Effector memory CD4-positive, alpha-beta T cell (primary cell): ENCODE results near the gene ANK3.

Experiments
- DNase-seq, 3 donors: peaks; one replicate each; pipeline ENCODE4 v3.0.0-alpha.2; 2020
- H3K27ac ChIP-seq: 2 replicates; pipeline ENCODE4 v1.7.0; 2013; ENCODE audit warnings: mild to moderate bottlenecking, low read length, moderate library complexity; ENCODE audit not compliant: insufficient read depth, poor library complexity, severe bottlenecking
- H3K27me3 ChIP-seq: replicated peaks from 2 replicates; pipeline ENCODE4 v1.7.0; 2013; ENCODE audit warnings: mild to moderate bottlenecking, low read length; ENCODE audit not compliant: insufficient read depth, control insufficient read depth, poor library complexity, severe bottlenecking
- H3K36me3 ChIP-seq: 2 replicates; pipeline ENCODE4 v1.7.0; 2013; ENCODE audit warnings: mild to moderate bottlenecking, low read length, moderate library complexity; ENCODE audit not compliant: control insufficient read depth, insufficient read depth
- H3K4me1 ChIP-seq: 2 replicates; pipeline ENCODE4 v1.7.0; 2013; ENCODE audit warnings: low read length, mild to moderate bottlenecking; ENCODE audit not compliant: control insufficient read depth, insufficient read depth, poor library complexity, severe bottlenecking
- H3K4me3 ChIP-seq: 2 replicates; pipeline ENCODE4 v1.7.0; 2013; ENCODE audit warnings: low read length, low read depth, mild to moderate bottlenecking; ENCODE audit not compliant: insufficient read depth, poor library complexity, severe bottlenecking
- H3K9me3 ChIP-seq: 2 replicates; pipeline ENCODE4 v1.7.0; 2013; ENCODE audit warnings: mild to moderate bottlenecking, low read length, moderate library complexity; ENCODE audit not compliant: control insufficient read depth

The ANK3 gene

DNA sequence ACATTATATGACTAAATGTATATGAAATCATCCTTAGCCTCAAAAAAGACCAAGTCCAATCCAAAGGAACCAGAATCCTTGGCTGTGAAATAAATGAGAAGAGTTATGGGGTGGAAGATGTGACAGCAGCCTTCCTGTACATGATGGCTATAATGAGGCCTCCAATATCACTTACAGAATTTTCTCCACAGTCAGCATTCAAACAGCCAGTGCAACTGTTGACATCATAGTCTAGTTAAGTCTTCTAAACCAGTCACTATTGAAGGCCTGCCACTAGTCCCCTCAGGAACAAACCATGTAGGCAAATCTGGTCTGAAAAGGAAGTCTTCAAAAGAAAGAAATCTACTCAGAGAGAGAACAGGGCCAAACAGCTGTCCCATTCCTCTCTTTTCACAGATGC is 263.8 kb downstream of the ANK3 start:
- Histone ChIP-seq H3K4me1 (no peaks in the 10 kb centered on the region), H3K9me3 (no peaks in the 10 kb centered on the region), H3K27ac (no peak overlapping the region), H3K4me3 (no peak overlapping the region), H3K36me3 (no peaks in the 10 kb centered on the region), H3K27me3 (no peaks in the 10 kb centered on the region)
- no peak for DNase-seq

DNA sequence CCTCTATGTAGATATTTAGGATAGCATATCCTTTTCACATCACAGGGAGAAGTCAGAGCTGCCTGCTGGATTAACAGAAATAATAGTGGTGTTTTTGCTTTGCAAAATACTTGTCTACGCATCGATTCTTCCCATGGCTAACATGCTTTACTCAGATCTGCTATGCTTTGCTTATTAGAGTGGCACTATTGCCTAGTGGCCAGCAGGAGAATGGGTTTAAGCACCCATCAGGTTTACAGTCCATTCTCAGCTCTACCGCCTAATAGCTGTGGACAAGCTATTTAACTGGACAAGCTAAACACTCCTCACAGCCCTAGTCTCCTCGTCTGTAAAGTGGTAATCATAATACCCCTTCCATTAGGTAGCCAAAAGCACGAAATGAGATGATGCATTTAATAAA is 265.1 kb downstream of the ANK3 start:
- no peaks in the 10 kb centered on the region for H3K27me3 ChIP-seq
- no peak overlapping the region for H3K27ac ChIP-seq
- H3K9me3 ChIP-seq: no peaks in the 10 kb centered on the region
- no peak overlapping the region for H3K4me3 ChIP-seq
- no peak for DNase-seq
- H3K36me3 ChIP-seq: no peaks in the 10 kb centered on the region
- H3K4me1 ChIP-seq: no peaks in the 10 kb centered on the region

DNA sequence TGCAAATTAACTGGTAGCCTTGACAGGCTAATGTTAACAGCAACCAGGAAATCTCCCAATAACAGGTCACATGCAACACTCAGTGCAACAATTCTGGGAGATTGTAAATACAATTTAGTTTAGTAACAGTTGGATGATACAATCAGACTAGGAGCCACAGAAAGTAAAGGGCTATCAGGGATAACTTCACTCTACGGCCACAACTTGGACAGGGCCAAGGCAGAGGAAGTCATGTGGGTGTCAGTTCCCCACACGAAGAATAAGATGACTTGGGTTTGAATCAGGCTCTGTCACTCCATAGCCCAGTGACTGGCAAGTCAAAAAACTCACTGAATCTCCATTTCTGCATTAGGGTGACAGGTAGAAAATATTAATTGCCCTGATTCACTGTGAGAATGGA is 266.0 kb downstream of the ANK3 start:
- Histone ChIP-seq H3K36me3 (no peaks in the 10 kb centered on the region), H3K27ac (no peak overlapping the region), H3K4me3 (no peak overlapping the region), H3K4me1 (no peaks in the 10 kb centered on the region), H3K9me3 (no peaks in the 10 kb centered on the region), H3K27me3 (no peaks in the 10 kb centered on the region)
- no peak for DNase-seq

DNA sequence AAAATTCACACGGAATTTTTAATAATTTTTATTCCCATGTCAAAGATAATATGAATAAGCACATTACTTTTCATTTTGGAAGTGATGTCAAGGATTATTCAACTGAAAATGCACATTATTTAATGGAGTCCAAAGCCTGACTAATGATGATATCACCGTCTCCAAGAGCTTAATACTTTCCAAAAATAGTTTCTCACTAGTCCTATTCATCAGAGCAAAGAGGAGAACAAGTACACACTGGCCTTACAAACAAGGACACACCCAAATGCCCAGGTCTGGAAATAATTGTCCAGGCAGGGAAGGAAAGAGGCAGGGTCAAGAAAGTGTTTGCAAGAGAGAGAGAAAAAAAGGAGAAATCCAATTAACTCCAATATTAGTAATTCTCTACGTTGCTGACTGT is 266.5 kb downstream of the ANK3 start:
- no peak overlapping the region for H3K27ac ChIP-seq
- H3K4me3 ChIP-seq: no peak overlapping the region
- DNase-seq: no peak
- no peaks in the 10 kb centered on the region for H3K4me1 ChIP-seq
- H3K9me3 ChIP-seq: no peaks in the 10 kb centered on the region
- H3K36me3 ChIP-seq: no peaks in the 10 kb centered on the region
- no peaks in the 10 kb centered on the region for H3K27me3 ChIP-seq

DNA sequence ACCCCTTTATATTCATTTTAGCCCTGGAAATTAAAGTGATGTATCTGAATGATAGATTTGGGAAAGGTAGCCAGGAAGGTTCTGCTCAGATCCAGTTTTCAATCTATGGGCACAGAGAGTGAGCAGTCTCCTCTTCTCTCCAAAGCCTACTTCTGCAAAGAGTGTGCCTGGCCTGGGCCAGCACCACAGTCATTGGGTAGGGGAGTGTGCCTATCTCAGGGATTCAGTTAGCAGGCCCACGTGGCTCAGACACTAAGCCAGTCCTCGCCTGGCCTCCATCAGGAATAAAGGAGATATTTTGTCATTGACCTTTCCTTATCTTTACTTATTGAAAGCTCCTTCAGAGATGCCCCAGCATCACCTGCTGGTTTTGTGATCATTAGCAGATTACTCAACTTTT is 267.5 kb downstream of the ANK3 start:
- no peaks in the 10 kb centered on the region for H3K36me3 ChIP-seq

DNA sequence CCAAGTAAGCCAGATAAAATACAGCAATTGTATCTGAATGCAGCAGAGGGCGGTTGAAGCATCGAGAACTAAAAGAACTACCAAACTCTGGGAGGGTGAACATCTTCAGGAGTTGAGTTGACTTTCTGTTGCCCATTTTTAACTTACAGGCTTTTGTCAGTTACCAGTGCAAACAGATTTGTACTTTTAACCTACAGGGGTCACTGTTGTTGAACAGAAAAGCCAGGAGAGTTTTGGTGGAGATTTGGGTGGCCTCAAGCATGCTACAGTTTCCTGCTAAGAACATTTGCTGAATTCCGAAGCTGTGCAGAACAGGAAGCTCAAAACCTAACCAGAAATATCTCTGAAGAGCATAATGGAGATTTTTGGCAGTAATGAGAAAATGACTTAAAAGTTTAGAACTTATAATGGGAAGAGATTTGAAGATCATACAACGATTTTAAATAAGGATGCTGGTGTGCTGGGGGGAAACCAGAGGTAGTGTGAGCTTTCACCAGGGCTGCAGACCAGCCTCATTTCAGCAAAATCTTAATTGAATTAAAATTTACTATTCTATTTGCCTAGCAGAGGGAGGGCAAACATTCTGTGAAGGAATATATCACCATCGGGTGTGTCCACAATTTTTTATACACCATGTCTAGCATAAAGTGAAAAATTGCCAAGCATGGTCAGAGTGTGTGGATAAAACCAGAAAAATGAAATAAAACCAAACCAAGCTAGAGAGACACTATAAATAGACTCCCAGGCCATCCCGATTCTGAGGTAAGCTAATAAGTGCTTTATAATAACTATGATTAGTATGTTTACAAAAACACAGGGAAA is 274.7 kb downstream of the ANK3 start:
- no peaks in the 10 kb centered on the region for H3K4me1 ChIP-seq
- no peak overlapping the region for H3K27ac ChIP-seq
- no peaks in the 10 kb centered on the region for H3K27me3 ChIP-seq
- no peak for DNase-seq
- no peaks in the 10 kb centered on the region for H3K9me3 ChIP-seq
- H3K36me3 ChIP-seq: no peaks in the 10 kb centered on the region
- no peak overlapping the region for H3K4me3 ChIP-seq

More for the DNA sequence above, 267.5 kb downstream of the ANK3 start:
- H3K4me3 ChIP-seq: no peak overlapping the region
- no peak for DNase-seq
- no peaks in the 10 kb centered on the region for H3K9me3 ChIP-seq
- no peaks in the 10 kb centered on the region for H3K27me3 ChIP-seq
- H3K4me1 ChIP-seq: no peaks in the 10 kb centered on the region
- H3K27ac ChIP-seq: no peak overlapping the region

DNA sequence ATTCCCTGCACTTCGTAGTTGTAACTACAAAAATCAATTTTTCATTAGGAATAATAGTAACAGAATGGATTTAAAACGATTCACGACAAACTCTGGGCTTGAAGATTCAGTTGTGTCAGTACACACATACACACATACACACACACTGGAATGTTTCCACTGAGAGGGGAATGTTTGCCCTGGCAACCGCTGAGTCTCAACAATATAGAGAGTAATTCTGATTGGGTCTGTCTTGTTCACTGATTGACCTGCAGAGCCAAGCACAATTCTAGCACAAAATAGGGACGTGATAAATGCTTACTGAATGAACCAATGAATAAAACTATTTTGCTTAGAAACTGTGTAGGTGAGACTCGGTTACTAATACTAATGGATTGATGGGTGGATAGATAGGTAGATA is 278.9 kb downstream of the ANK3 start:
- Histone ChIP-seq H3K27ac (no peak overlapping the region), H3K4me3 (no peak overlapping the region), H3K4me1 (no peaks in the 10 kb centered on the region), H3K9me3 (no peaks in the 10 kb centered on the region), H3K36me3 (no peaks in the 10 kb centered on the region), H3K27me3 (no peaks in the 10 kb centered on the region)
- DNase-seq: no peak

DNA sequence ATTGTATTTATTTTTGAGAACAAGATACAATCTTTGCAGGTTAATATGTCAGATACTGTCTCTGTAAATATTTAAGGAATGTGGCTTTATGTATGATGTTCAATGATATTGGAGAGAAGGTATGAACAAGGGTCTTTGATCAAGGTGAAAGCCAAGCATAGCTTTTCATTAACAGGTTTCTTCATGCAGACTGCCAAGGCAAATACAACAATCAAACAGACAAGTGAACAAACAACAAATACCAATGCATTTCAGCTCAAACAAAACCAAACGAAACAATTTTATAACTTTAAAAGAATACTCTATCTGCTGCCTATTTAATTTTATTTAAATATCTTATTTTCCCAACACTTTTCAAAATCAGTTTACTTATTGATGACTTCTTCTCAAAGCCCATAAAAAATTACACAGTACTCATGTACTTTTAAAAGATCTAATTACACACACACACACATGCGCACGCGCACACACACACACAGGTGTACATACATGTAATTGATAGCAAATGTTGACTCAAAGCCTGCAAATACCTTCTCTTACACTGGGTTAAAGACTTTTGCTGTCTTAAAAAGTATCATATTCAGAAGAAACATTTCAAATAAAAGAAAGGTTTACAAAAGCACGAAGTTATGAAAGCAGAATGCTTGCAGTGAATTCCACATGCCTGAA is 282.2 kb downstream of the ANK3 start:
- H3K4me1 ChIP-seq: no peaks in the 10 kb centered on the region
- no peaks in the 10 kb centered on the region for H3K36me3 ChIP-seq
- DNase-seq: no peak
- H3K9me3 ChIP-seq: no peaks in the 10 kb centered on the region
- H3K27ac ChIP-seq: no peak overlapping the region
- H3K27me3 ChIP-seq: no peaks in the 10 kb centered on the region
- H3K4me3 ChIP-seq: no peak overlapping the region

DNA sequence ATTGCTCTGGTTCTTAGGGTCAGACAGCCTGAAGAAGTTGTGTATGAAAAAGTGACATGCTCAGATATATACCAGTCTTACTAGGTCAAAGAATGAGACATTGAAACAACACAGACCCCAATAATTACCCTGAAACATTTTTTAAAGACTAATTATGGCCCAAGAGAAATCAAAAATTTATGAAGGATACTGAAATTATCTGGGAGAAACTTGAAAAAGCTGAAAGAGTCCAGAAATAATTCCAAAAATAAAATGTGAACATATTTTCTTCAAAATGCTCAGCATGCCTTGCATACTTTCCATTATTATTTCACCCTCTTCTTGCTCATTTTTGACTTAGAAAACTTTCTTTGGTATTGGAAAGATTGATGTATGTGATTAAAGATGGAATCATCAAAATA is 284.4 kb downstream of the ANK3 start:
- Histone ChIP-seq H3K27ac (no peak overlapping the region), H3K36me3 (no peaks in the 10 kb centered on the region), H3K27me3 (no peaks in the 10 kb centered on the region), H3K4me3 (no peak overlapping the region), H3K9me3 (no peaks in the 10 kb centered on the region), H3K4me1 (no peaks in the 10 kb centered on the region)
- no peak for DNase-seq

DNA sequence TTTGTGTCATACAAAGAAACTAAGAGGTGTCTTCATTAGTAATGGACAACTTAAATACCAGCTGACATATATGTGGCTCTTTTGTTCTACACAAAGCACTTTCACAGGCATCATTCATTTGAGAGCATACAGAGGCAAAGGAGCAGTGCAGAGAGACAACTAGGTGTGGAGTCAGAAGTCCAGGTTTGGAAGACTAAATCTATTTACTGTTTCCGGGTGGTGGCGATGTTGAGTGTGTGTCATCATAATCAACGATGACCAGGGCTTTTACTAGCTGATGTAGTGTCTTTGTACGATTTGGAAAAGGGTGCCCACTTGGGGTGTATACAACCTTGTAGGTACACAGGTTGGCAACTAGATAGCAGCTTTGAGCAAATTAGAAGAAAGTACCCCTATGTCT is 287.9 kb downstream of the ANK3 start:
- H3K27me3 ChIP-seq: no peaks in the 10 kb centered on the region
- H3K9me3 ChIP-seq: no peaks in the 10 kb centered on the region
- DNase-seq: no peak
- H3K27ac ChIP-seq: no peak overlapping the region
- peaks cover 3% of the 10 kb centered on the region for H3K36me3 ChIP-seq
- no peak overlapping the region for H3K4me3 ChIP-seq
- no peaks in the 10 kb centered on the region for H3K4me1 ChIP-seq
